HL-60 (cell line): ENCODE measurements around the gene TIMM23.
"Not testable (repeated sequence)": the region's sequence is repeated elsewhere in the genome, so short reads cannot be mapped to it uniquely, and the experiment has no call there.

Experiments
- GABPA ChIP-seq: IDR thresholded peaks from 2 replicates; pipeline ENCODE4 v1.6.1; 2012; ENCODE audit warnings: low read depth
- POLR2AphosphoS5 ChIP-seq: IDR thresholded peaks from 2 replicates; pipeline ENCODE4 v1.6.1; 2012; ENCODE audit warnings: low read depth
- SPI1 ChIP-seq: IDR thresholded peaks from 2 replicates; pipeline ENCODE4 v1.6.1; 2012; ENCODE audit warnings: low read depth, mild to moderate bottlenecking, borderline replicate concordance
- TF ChIP-seq, protein P1 (sequence below): IDR thresholded peaks from one replicate; pipeline ENCODE4 v1.5.1; 2011; ENCODE audit warnings: low read length, control low read depth, inconsistent platforms; ENCODE audit not compliant: insufficient read depth
- TF ChIP-seq, protein P2 (sequence below): IDR thresholded peaks from 2 replicates; pipeline ENCODE4 v1.6.1; 2012; ENCODE audit warnings: low read depth; ENCODE audit not compliant: insufficient replicate concordance

- TF ChIP-seq, protein P1, sequence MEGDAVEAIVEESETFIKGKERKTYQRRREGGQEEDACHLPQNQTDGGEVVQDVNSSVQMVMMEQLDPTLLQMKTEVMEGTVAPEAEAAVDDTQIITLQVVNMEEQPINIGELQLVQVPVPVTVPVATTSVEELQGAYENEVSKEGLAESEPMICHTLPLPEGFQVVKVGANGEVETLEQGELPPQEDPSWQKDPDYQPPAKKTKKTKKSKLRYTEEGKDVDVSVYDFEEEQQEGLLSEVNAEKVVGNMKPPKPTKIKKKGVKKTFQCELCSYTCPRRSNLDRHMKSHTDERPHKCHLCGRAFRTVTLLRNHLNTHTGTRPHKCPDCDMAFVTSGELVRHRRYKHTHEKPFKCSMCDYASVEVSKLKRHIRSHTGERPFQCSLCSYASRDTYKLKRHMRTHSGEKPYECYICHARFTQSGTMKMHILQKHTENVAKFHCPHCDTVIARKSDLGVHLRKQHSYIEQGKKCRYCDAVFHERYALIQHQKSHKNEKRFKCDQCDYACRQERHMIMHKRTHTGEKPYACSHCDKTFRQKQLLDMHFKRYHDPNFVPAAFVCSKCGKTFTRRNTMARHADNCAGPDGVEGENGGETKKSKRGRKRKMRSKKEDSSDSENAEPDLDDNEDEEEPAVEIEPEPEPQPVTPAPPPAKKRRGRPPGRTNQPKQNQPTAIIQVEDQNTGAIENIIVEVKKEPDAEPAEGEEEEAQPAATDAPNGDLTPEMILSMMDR = not testable (repeated sequence)
- not testable (repeated sequence) for TF ChIP-seq POLR2AphosphoS5, GABPA, SPI1
- TF ChIP-seq, protein P2, sequence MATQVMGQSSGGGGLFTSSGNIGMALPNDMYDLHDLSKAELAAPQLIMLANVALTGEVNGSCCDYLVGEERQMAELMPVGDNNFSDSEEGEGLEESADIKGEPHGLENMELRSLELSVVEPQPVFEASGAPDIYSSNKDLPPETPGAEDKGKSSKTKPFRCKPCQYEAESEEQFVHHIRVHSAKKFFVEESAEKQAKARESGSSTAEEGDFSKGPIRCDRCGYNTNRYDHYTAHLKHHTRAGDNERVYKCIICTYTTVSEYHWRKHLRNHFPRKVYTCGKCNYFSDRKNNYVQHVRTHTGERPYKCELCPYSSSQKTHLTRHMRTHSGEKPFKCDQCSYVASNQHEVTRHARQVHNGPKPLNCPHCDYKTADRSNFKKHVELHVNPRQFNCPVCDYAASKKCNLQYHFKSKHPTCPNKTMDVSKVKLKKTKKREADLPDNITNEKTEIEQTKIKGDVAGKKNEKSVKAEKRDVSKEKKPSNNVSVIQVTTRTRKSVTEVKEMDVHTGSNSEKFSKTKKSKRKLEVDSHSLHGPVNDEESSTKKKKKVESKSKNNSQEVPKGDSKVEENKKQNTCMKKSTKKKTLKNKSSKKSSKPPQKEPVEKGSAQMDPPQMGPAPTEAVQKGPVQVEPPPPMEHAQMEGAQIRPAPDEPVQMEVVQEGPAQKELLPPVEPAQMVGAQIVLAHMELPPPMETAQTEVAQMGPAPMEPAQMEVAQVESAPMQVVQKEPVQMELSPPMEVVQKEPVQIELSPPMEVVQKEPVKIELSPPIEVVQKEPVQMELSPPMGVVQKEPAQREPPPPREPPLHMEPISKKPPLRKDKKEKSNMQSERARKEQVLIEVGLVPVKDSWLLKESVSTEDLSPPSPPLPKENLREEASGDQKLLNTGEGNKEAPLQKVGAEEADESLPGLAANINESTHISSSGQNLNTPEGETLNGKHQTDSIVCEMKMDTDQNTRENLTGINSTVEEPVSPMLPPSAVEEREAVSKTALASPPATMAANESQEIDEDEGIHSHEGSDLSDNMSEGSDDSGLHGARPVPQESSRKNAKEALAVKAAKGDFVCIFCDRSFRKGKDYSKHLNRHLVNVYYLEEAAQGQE = not testable (repeated sequence)
Measured at GRCh38 chr10:45947363-45947762, 24.9 kb upstream of the TIMM23 start.
